T-helper 9 cell (primary cell): ENCODE results near the gene GNB2.
"Not testable (repeated sequence)": the region's sequence is repeated elsewhere in the genome, so short reads cannot be mapped to it uniquely, and the experiment has no call there.

Source experiments
- DNase-seq: peaks from one replicate; pipeline ENCODE4 v3.0.0-alpha.2; 2020

Gene GNB2

GRCh38 chr7:100701089-100701488 is 27.5 kb downstream of the GNB2 start:
- not testable (repeated sequence) for DNase-seq

GRCh38 chr7:100705320-100705752 is 31.8 kb downstream of the GNB2 start:
- DNase-seq, result peak; percentile 75

- DNase-seq, result peak; percentile 99
These were observed 32.5 kb downstream of the GNB2 start, which contains the start of gene POP7 for GRCh38 chr7:100705753-100706671. TSS of gene POP7 (plus strand) at chr7:100706121. CDS start at chr7:100706831, 710 bp downstream.

GRCh38 chr7:100706672-100707311 is 33.3 kb downstream of the GNB2 start:
- DNase-seq, result no peak

GRCh38 chr7:100708395-100708794 is 34.9 kb downstream of the GNB2 start:
- DNase-seq, result no peak

- no peak for DNase-seq
These were observed 36.9 kb downstream of the GNB2 start for GRCh38 chr7:100710452-100710851.

GRCh38 chr7:100711369-100711768 is 37.8 kb downstream of the GNB2 start:
- DNase-seq, result no peak

- DNase-seq, result no peak
These were observed 41.2 kb downstream of the GNB2 start for GRCh38 chr7:100714725-100715124.

GRCh38 chr7:100717073-100717472 is 43.5 kb downstream of the GNB2 start:
- not testable (repeated sequence) for DNase-seq

- no peak for DNase-seq
These were observed 46.2 kb downstream of the GNB2 start for GRCh38 chr7:100719523-100720278.

- DNase-seq, result no peak
These were observed 46.7 kb downstream of the GNB2 start, which contains the start of gene EPO for GRCh38 chr7:100720279-100720670. TSS of gene EPO (plus strand) at chr7:100720468. CDS start at chr7:100720981, 513 bp downstream.

GRCh38 chr7:100720671-100721504 is 47.3 kb downstream of the GNB2 start:
- DNase-seq, result no peak

- DNase-seq, result no peak
These were observed 47.9 kb downstream of the GNB2 start for GRCh38 chr7:100721505-100721812.

- DNase-seq, result no peak
These were observed 49.1 kb downstream of the GNB2 start for GRCh38 chr7:100722480-100723212.

GRCh38 chr7:100723732-100724275 is 50.3 kb downstream of the GNB2 start:
- no peak for DNase-seq

GRCh38 chr7:100724364-100724763 is 50.8 kb downstream of the GNB2 start:
- DNase-seq, result not testable (repeated sequence)

- DNase-seq, result no peak
These were observed 53.6 kb downstream of the GNB2 start for GRCh38 chr7:100726996-100727761.

- DNase-seq, result no peak
These were observed 54.7 kb downstream of the GNB2 start for GRCh38 chr7:100728196-100728595.
